H1 (cell line): ENCODE measurements around the gene CACNB4. TPM values are rescaled to one million over a fixed set of nuclear protein-coding genes. Genes with fewer than 3 reads are reported as not detected.
"Not testable (repeated sequence)": the region's sequence is repeated elsewhere in the genome, so short reads cannot be mapped to it uniquely, and the experiment has no call there.

Experiments
- CTCF ChIA-PET: fragments of 300-600 bp; sonication (Branson Sonifier 250); formaldehyde crosslinking; loops from one replicate; lab custom pipeline; 2021; ENCODE audit not compliant: partially characterized antibody; lab: Charles Lee
- POLR2A ChIA-PET: fragments of 300-600 bp; sonication (Branson Sonifier 250); formaldehyde crosslinking; loops from one replicate; lab custom pipeline; 2021; ENCODE audit warnings: inconsistent platforms; ENCODE audit not compliant: partially characterized antibody; lab: Charles Lee
- DNase-seq, 2 experiments: peaks; one replicate each; pipeline versions ENCODE4 v3.0.0 to v3.0.0-alpha.2; 2010 to 2022; ENCODE audit warnings: low spot score in 2 of 2, low read depth in 1 of 2, mixed read lengths in 1 of 2
- FAIRE-seq: peaks from 2 replicates; lab custom pipeline; 2011; peaks lifted over from hg19 to GRCh38; lab: Jason Lieb, UNC
- H2AFZ ChIP-seq: 2 replicates; pipeline ENCODE4 v1.8.1; 2012; ENCODE audit warnings: low read length, inconsistent platforms
- H2AK5ac ChIP-seq: 2 replicates; pipeline ENCODE4 v1.6.1; 2013; ENCODE audit warnings: low read depth, low read length
- H2BK120ac ChIP-seq: replicated peaks from 2 replicates; pipeline ENCODE3; 2013; ENCODE audit warnings: low read depth, low read length, inconsistent platforms
- H2BK12ac ChIP-seq: 2 replicates; pipeline ENCODE4 v1.6.1; 2013; ENCODE audit warnings: low read depth, low read length
- H2BK15ac ChIP-seq: 2 replicates; pipeline ENCODE4 v1.6.1; 2013; ENCODE audit warnings: low read length
- H2BK20ac ChIP-seq: 2 replicates; pipeline ENCODE4 v1.6.1; 2013; ENCODE audit warnings: low read length
- H2BK5ac ChIP-seq: 2 replicates; pipeline ENCODE4 v1.6.1; 2013; ENCODE audit warnings: low read depth, low read length
- H3K14ac ChIP-seq: 2 replicates; pipeline ENCODE4 v1.6.1; 2013; ENCODE audit warnings: inconsistent platforms; ENCODE audit not compliant: insufficient read length
- H3K18ac ChIP-seq: 2 replicates; pipeline ENCODE4 v1.6.1; 2013; ENCODE audit warnings: low read length; ENCODE audit errors: extremely low read depth
- H3K23ac ChIP-seq: 2 replicates; pipeline ENCODE4 v1.6.1; 2013; ENCODE audit warnings: inconsistent platforms; ENCODE audit not compliant: insufficient read length
- H3K23me2 ChIP-seq: 2 replicates; pipeline ENCODE4 v1.6.1; 2013; ENCODE audit warnings: low read depth, low read length
- H3K27ac ChIP-seq: 2 replicates; pipeline ENCODE4 v1.6.1; 2011; ENCODE audit warnings: low read depth, low read length, inconsistent platforms
- H3K27me3 ChIP-seq, 4 experiments: replicated peaks in 1 of 4; 1 replicate in 1 of 4; 2 replicates in 3 of 4; pipeline versions ENCODE4 v1.6.1 to v1.8.1; 2011 to 2013; ENCODE audit warnings: low read length in 3 of 4, mild to moderate bottlenecking in 3 of 4, inconsistent platforms in 2 of 4, mixed read lengths in 2 of 4, moderate library complexity in 1 of 4; ENCODE audit not compliant: control insufficient read depth in 3 of 4, insufficient read depth in 3 of 4; ENCODE audit errors: extremely low read depth in 1 of 4
- H3K36me3 ChIP-seq, 4 experiments: 2 replicates each; pipeline versions ENCODE4 v1.6.1 to v1.8.1; 2011 to 2013; ENCODE audit warnings: mild to moderate bottlenecking in 4 of 4, low read length in 3 of 4, moderate library complexity in 2 of 4, control low read depth in 1 of 4, inconsistent platforms in 1 of 4; ENCODE audit not compliant: insufficient read depth in 4 of 4, control insufficient read depth in 2 of 4
- H3K4ac ChIP-seq: replicated peaks from 2 replicates; pipeline ENCODE3; 2013; ENCODE audit warnings: low read length, low read depth, mixed read lengths, inconsistent platforms; ENCODE audit not compliant: insufficient read length
- H3K4me1 ChIP-seq, 4 experiments: replicated peaks in 1 of 4; 1 replicate in 1 of 4; 2 replicates in 3 of 4; pipeline versions ENCODE4 v1.6.1 to v1.8.1; 2011 to 2013; ENCODE audit warnings: low read length in 3 of 4, inconsistent platforms in 2 of 4, mixed read lengths in 1 of 4; ENCODE audit not compliant: insufficient read depth in 4 of 4, control insufficient read depth in 3 of 4
- H3K4me2 ChIP-seq, 2 experiments: 2 replicates each; pipeline versions ENCODE4 v1.6.1 to v1.8.1; 2011 to 2013; ENCODE audit warnings: low read depth in 2 of 2, low read length in 2 of 2, control low read depth in 1 of 2, inconsistent platforms in 1 of 2, mild to moderate bottlenecking in 1 of 2; ENCODE audit not compliant: insufficient read depth in 1 of 2
- H3K4me3 ChIP-seq, 4 experiments: fragments of 200-600, 300-600 bp in 1 of 4; sonication (generic), shearing (Covaris generic), sonication (Bioruptor Twin) in 1 of 4; 2 replicates each; pipeline versions ENCODE4 v1.5.1 to v1.8.1; 2011 to 2016; ENCODE audit warnings: low read length in 4 of 4, low read depth in 3 of 4, control low read depth in 2 of 4, inconsistent platforms in 2 of 4, mild to moderate bottlenecking in 2 of 4, mixed read lengths in 1 of 4, moderate library complexity in 1 of 4; ENCODE audit not compliant: insufficient read depth in 2 of 4; ENCODE audit errors: extremely low read depth in 1 of 4
- H3K56ac ChIP-seq: replicated peaks from 2 replicates; pipeline ENCODE3; 2013; ENCODE audit warnings: low read depth, mild to moderate bottlenecking, mixed read lengths, low read length, inconsistent platforms; ENCODE audit not compliant: insufficient read length
- H3K79me1 ChIP-seq: 2 replicates; pipeline ENCODE4 v1.6.1; 2013; ENCODE audit warnings: low read depth, low read length, control low read depth
- H3K79me2 ChIP-seq, 2 experiments: 2 replicates each; pipeline versions ENCODE4 v1.6.1 to v1.8.1; 2012 to 2013; ENCODE audit warnings: low read length in 2 of 2, mild to moderate bottlenecking in 2 of 2, inconsistent platforms in 1 of 2; ENCODE audit not compliant: insufficient read depth in 2 of 2, control insufficient read depth in 1 of 2
- H3K9ac ChIP-seq, 4 experiments: replicated peaks in 1 of 4; 1 replicate in 1 of 4; 2 replicates in 3 of 4; pipeline versions ENCODE4 v1.6.1 to v1.8.1; 2011 to 2013; ENCODE audit warnings: low read depth in 3 of 4, low read length in 3 of 4, control low read depth in 2 of 4, mild to moderate bottlenecking in 2 of 4, moderate library complexity in 2 of 4, inconsistent platforms in 1 of 4; ENCODE audit errors: extremely low read depth in 1 of 4
- H3K9me3 ChIP-seq, 2 experiments: 2 replicates each; pipeline versions ENCODE4 v1.6.1 to v1.8.1; 2012 to 2013; ENCODE audit warnings: mild to moderate bottlenecking in 2 of 2, moderate library complexity in 2 of 2, control low read depth in 1 of 2, inconsistent platforms in 1 of 2, low read depth in 1 of 2, low read length in 1 of 2, mixed read lengths in 1 of 2; ENCODE audit not compliant: insufficient read depth in 2 of 2
- H4K20me1 ChIP-seq, 2 experiments: replicated peaks in 1 of 2; 2 replicates each; pipeline versions ENCODE3 to v1.8.1; 2011 to 2013; ENCODE audit warnings: inconsistent platforms in 2 of 2, low read length in 2 of 2, mild to moderate bottlenecking in 1 of 2; ENCODE audit not compliant: insufficient read depth in 2 of 2, control insufficient read depth in 1 of 2
- H4K5ac ChIP-seq: 2 replicates; pipeline ENCODE4 v1.6.1; 2013; ENCODE audit warnings: low read length, low read depth, mixed read lengths, inconsistent platforms; ENCODE audit not compliant: insufficient read length
- H4K8ac ChIP-seq: 2 replicates; pipeline ENCODE4 v1.8.0; 2013; ENCODE audit warnings: mild to moderate bottlenecking, moderate library complexity, low read length, inconsistent platforms; ENCODE audit not compliant: insufficient read depth; ENCODE audit errors: extremely low read depth
- H4K91ac ChIP-seq: replicated peaks from 2 replicates; pipeline ENCODE3; 2013; ENCODE audit warnings: low read length, mixed read lengths, inconsistent platforms; ENCODE audit not compliant: insufficient read length
- ATF2 ChIP-seq: IDR thresholded peaks from 2 replicates; pipeline ENCODE4 v1.6.1; 2012; ENCODE audit warnings: low read length, inconsistent platforms
- BCL11A ChIP-seq, 2 experiments: IDR thresholded peaks; one replicate each; pipeline ENCODE4 v1.6.1; 2011; ENCODE audit warnings: low read depth in 2 of 2, low read length in 2 of 2, mild to moderate bottlenecking in 2 of 2
- CBX5 ChIP-seq: fragments of 300-800, 300-1000 bp; sonication (generic); IDR thresholded peaks from 2 replicates; pipeline ENCODE4 v1.7.1; 2016; ENCODE audit warnings: antibody characterized with exemption, low read length, low read depth
- EGR1 ChIP-seq: IDR thresholded peaks from 2 replicates; pipeline ENCODE4 v1.6.1; 2011; ENCODE audit warnings: low read depth, low read length, borderline replicate concordance
- SIRT6 ChIP-seq: IDR thresholded peaks from one replicate; pipeline ENCODE4 v1.7.1; 2012; ENCODE audit warnings: low read length, inconsistent platforms
- WGBS, 2 experiments: shearing (Covaris generic) in 1 of 2; methylation state at CpG; one replicate each; pipeline versions ENCODE4 v1.1.6 to v1.1.7; 2013 to 2015; ENCODE audit warnings: low lambda C conversion rate in 2 of 2, mixed read lengths in 2 of 2, inconsistent platforms in 1 of 2, low coverage in 1 of 2, missing lambda C conversion rate in 1 of 2; ENCODE audit not compliant: insufficient replicate concordance in 2 of 2, insufficient coverage in 1 of 2, insufficient read length in 1 of 2; ENCODE audit errors: extremely low coverage in 1 of 2, missing lambda C conversion rate in 1 of 2; 5-methylcytosine and 5-hydroxymethylcytosine counted together
- polyA plus RNA-seq, 7 experiments: library from polyadenylated mRNA; depleted of rRNA in 3 of 7; stranded (reverse) in 5 of 7; unstranded in 2 of 7; fragments of >200 nt in 5 of 7; fragments of 200-250 nt in 2 of 7; gene quantifications; 1 replicate in 5 of 7; 2 replicates in 1 of 7; 4 replicates in 1 of 7; pipeline versions ENCODE4 v1.2.1 to v1.2.3, GENCODE V29; 2011 to 2013; ENCODE audit warnings: missing spikeins in 2 of 7, mixed read lengths in 2 of 7
- total RNA-seq: library from RNA; stranded (reverse); fragmentation: NEBNext Ultra II Directional; extraction: Animal tissue kit (Norgen Biotek cat#: 25700); gene quantifications from 2 replicates; pipeline ENCODE4 v1.2.1, GENCODE V29; 2021

CACNB4 gene
- total and polyA plus RNA-seq, 2 of the 8 experiments (the other 6 are each of a cell fraction or from before 2014, with no cell fraction given), result 2.0 to 4.0 TPM

- no peak for TF ChIP-seq SIRT6
- TF ChIP-seq BCL11A (IDR thresholded peaks at IDR 0.05; ENCODE audit: low read depth in 2 of 2, low read length in 2 of 2), result no peak
- TF ChIP-seq EGR1, result no peak
- no peak for TF ChIP-seq CBX5
- no peak for TF ChIP-seq ATF2
These were observed 76.8 kb downstream of the CACNB4 start (continued) for GRCh38 chr2:152022090-152022489.

DNA sequence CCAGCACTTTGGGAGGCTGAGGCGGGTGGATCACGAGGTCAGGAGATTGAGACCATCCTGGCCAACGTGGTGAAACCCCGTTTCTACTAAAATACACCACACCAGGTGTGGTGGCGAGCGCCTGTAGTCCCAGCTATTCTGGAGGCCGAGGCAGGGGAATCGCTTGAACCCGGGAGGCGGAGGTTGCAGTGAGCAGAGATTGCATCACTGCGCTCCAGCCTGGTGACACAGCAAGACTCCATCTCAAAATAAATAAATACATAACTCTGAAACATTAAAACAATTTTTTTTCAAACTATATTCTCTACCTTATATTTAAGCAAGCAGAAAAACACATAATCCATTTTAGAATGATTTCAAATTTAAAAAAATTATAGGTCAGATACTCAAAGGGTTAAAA, 77.8 kb downstream of the CACNB4 start:
- DNase-seq, FAIRE-seq: not testable (repeated sequence)
- CTCF ChIA-PET, result interaction anchor here (1.1 to 2.3 kb wide), 3 partner anchors 11 to 16 kb away, joined by 3 to 11 read pairs (median 5); no protein-coding TSS in a partner anchor

More for the DNA sequence above, 77.8 kb downstream of the CACNB4 start:
- H2BK5ac ChIP-seq, H3K9me3 ChIP-seq, H4K8ac ChIP-seq, H3K4me3 ChIP-seq, H2BK120ac ChIP-seq, H3K79me2 ChIP-seq, H3K4me2 ChIP-seq, H3K4ac ChIP-seq, H3K4me1 ChIP-seq, H2BK20ac ChIP-seq, H2BK12ac ChIP-seq, H4K20me1 ChIP-seq, H3K9ac ChIP-seq, H2AFZ ChIP-seq, H4K5ac ChIP-seq, H3K27me3 ChIP-seq, H3K79me1 ChIP-seq, H4K91ac ChIP-seq, H3K23ac ChIP-seq, H3K36me3 ChIP-seq, H3K56ac ChIP-seq, H2BK15ac ChIP-seq, H3K27ac ChIP-seq, H3K14ac ChIP-seq, H3K23me2 ChIP-seq, POLR2A ChIA-PET, H3K18ac ChIP-seq, H2AK5ac ChIP-seq: not testable (repeated sequence)
- 91% methylated on average over 11 of the region's 11 CpGs; no CpG with 5 or more reads in 1 of the 2 experiments for WGBS, 2 experiments
